ENCODE data around the gene OR1D5.

- TF ChIP-seq CTCF (IDR thresholded peaks at IDR 0.05) = no peak
- TF ChIP-seq EZH2 (IDR thresholded peaks at IDR 0.05; ENCODE audit: borderline replicate concordance, insufficient read depth, low read depth, low read length, poor library complexity, severe bottlenecking) = no peak
Measured at GRCh38 chr17:3033741-3034577, 29.4 kb downstream of the OR1D5 start.

Data from B cell (primary cell).